ENCODE data around the gene NQO2.
"Not testable (repeated sequence)": the region's sequence is repeated elsewhere in the genome, so short reads cannot be mapped to it uniquely, and the experiment has no call there.

NQO2 gene

DNA sequence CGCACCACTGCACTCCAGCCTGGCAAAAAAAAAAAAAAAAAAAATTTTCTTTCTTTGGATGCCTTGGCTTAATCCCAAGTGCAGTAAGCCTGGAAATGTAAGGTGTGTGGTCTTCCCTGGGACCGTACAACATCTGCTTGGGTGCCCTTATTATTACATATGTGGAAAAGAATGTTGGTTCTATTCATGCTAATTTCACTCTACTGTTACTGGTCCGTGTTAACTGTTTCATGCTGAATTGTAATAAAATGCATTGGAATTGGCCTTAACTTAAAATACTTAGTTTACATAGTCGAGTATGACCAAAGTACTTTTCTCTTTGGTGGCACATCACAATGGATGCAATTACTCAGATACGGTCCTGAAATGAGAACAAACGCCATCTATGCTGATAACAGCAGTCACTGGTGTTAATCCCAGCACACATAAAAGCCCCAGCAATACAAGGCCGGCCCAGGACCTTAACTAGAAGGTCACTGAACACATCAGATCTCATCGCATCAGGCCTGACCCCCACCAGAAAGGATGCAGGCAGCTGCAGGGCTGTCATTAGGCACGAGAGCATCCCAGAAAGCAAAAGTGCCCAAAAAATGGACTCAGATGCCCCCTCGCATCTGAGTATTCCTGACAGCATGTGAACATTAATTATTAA, 29.5 kb upstream of the NQO2 start:
- DNase-seq (ENCODE audit: low spot score), result no peak

GRCh38 chr6:2970753-2971419, 28.8 kb upstream of the NQO2 start:
- no peak for DNase-seq (ENCODE audit: low spot score)

- DNase-seq (ENCODE audit: low spot score), result peak; percentile 86
These were observed 28.1 kb upstream of the NQO2 start, which contains the start of gene SERPINB6 for GRCh38 chr6:2971420-2972218. Gene SERPINB6, minus strand, starts transcription at chr6:2971567. Its CDS starts 12,235 bp downstream, at chr6:2959332.

DNA sequence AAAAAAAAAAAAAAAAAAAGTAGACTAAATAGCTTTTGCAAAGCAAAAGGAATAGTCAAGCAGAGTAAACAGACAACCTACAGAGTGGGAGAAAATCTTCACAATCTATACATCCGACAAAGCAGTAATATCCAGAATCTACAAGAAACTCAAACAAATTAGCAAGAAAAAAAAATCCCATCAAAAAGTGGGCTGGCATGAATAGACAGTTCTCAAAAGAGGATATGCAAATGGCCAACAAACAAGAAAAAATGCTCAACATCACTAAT, 27.5 kb upstream of the NQO2 start:
- not testable (repeated sequence) for DNase-seq (ENCODE audit: low spot score)

- DNase-seq (ENCODE audit: low spot score), result not testable (repeated sequence)
These were observed 27.0 kb upstream of the NQO2 start for GRCh38 chr6:2972685-2973084.

GRCh38 chr6:2973180-2973579, 26.5 kb upstream of the NQO2 start:
- DNase-seq (ENCODE audit: low spot score), result not testable (repeated sequence)

GRCh38 chr6:2973676-2974075, 26.0 kb upstream of the NQO2 start:
- DNase-seq (ENCODE audit: low spot score), result no peak

GRCh38 chr6:2976060-2976459, 23.6 kb upstream of the NQO2 start:
- no peak for DNase-seq (ENCODE audit: low spot score)

GRCh38 chr6:2976571-2977085, 23.1 kb upstream of the NQO2 start:
- no peak for DNase-seq (ENCODE audit: low spot score)

DNA sequence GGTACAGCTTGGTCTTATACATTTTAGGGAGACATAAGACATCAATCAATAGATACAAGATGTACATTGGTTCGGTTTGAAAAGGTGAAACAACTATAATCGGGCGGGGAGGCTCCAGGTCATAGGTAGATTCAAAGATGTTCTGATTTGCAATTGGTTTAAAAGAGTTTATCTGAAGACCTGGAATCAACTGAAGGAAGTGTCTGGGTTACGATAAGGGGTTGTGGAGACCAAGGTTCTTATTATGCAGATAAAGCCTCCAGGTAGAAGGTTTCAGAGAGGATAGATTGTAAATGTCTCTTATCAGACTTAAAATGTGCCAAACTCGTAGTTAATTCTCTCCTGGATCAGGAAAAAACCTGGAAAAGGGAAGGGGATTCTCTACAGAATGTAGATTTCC, 22.4 kb upstream of the NQO2 start:
- no peak for DNase-seq (ENCODE audit: low spot score)

GRCh38 chr6:2977799-2978590, 21.7 kb upstream of the NQO2 start:
- DNase-seq (ENCODE audit: low spot score), result no peak

DNA sequence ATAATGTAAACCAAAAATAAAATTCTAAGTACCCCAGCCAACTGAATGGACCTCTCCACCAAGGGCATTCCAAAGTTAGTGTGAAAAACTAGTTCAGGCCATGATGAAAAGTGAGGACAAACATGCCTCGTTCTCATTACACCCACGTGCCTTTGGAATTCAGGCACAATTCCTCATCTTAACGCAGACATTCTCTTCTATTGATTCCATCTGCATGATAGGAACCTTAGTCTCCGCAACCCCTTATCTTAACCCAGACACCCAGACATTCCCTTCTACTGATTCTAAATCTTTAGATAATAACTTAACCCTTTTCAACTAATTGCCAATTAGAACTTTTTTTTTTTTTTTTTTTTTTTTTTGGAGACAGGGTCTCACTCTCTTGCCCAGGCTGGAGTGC, 20.8 kb upstream of the NQO2 start:
- DNase-seq (ENCODE audit: low spot score), result no peak

DNA sequence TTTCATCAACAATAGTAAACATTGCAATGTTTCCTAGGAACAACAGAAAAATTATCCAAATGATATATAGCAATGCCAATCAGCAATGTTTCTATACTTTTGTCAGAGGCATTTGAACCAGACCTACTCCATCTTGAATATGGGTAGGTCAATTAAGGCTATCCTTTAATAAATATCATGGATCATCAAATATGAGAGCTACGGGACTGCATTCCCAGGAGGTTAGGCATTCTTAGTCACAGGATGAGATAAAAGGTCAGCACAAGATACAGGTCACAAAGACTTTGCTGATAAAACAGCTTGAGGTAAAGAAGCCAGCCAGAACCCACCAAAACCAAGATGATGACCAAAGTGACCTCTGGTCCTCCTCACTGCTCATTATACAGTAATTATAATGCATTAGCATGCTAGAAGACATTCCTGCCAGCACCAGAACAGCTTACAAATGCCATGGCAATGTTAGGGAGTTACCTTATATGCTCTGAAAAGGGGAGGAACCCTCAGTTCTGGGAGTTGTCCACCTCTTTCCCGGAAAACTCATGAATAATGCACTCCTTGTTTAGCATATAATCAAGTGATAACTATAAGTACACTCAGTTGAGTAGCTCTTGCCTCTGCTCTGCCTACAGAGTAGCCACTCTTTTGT, 19.8 kb upstream of the NQO2 start:
- DNase-seq (ENCODE audit: low spot score), result no peak

DNA sequence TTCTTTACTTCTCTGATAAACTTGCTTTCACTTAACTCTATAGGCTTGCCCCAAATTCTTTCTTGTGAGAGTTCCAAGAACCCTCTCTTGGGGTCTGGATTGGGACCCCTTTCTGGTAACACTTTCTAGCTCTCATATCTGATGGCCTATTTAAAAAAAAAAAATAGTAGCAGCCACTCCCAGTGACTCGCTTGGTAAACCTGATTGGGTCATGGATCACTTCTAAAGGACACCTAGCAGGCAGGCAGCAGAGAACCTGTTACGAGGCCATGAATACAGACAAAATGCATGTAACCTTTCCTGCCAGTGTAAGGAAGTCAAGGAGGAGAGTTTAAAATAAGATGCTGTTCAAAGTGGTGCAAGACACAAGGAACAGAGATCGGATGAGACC, 19.2 kb upstream of the NQO2 start:
- DNase-seq (ENCODE audit: low spot score), result no peak

DNA sequence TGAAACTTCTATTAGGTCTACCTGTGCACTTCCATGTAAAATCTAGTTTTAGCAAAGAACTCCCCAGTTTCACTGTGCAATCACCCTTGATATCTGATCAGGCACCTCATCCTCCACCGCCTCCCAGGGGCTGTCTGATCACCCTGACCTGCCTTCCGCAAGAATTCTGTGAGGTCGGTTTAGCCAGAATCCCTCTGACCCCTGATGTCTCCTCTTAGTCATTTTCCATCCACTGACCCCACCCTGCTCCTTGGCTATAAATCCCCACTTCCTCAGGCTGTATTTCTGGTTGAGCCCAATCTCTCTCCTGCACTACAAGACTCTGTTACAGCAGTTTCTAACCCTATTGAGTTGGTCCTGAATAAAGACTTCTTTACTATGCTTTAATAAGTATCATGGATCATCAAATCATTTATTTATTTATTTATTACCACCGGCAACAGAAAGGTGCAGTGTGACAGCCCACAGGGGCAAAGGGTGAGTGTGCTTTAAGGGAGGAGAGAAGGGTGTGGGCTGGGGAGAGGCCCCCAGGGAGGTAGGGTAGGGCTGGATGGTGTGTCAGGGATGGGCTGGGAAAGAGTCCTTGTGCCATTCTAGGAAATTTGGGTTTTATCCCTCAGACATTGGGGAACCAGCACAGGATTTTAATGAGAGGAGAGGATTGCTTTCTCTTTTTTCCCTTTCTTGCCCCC, 17.1 kb upstream of the NQO2 start:
- DNase-seq (ENCODE audit: low spot score), result no peak

DNA sequence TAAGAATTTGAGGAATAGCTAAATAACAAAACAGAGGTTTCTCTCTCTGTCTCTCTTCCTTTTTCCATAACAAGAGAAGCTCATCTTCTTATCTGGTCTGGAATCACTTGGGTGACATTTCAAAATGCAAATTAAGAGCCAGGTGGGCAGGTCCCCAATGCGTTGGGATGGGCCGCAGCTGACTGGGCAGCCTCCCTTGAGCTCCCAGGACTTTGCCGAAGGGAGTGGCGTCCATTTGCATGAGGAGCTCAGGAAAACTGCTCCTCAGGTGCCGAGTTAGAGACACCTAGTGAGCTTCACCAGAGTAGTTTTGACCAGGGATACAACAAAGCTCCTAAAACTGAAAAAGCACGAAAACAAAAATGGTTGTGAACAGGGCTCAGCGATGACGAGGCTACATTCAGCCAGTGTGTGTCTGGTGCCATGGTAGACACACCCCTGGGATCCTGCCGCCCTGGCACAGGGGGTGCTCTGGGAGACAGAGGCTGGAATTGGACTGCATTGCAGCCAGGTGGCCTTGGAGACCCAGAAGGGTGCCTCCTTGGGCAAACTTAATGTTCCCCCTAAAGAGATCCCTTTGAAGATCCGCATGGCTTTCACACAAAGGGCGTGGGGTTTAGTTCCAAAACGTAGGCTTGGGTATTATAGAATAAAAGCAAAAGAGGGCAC, 14.8 kb upstream of the NQO2 start:
- no peak for DNase-seq (ENCODE audit: low spot score)

- DNase-seq (ENCODE audit: low spot score), result no peak
These were observed 12.9 kb upstream of the NQO2 start for GRCh38 chr6:2986722-2987221.

DNA sequence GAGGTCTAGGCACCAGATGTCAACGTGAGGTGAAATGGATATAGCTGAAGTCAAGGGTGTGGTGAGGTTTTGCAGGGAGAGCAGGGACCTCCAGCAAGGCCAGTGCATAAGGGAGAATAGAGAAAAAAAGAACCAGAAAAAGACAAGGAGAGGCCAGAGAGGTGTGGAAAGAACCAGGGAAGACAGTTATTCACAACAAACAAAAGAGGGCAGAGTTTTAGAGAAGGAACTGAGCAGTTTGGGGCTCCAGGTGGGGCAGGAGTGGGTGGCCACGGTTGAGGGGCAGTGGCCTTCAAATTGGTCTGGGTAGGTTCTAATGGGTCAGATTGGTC, 11.6 kb upstream of the NQO2 start:
- no peak for DNase-seq (ENCODE audit: low spot score)

DNA sequence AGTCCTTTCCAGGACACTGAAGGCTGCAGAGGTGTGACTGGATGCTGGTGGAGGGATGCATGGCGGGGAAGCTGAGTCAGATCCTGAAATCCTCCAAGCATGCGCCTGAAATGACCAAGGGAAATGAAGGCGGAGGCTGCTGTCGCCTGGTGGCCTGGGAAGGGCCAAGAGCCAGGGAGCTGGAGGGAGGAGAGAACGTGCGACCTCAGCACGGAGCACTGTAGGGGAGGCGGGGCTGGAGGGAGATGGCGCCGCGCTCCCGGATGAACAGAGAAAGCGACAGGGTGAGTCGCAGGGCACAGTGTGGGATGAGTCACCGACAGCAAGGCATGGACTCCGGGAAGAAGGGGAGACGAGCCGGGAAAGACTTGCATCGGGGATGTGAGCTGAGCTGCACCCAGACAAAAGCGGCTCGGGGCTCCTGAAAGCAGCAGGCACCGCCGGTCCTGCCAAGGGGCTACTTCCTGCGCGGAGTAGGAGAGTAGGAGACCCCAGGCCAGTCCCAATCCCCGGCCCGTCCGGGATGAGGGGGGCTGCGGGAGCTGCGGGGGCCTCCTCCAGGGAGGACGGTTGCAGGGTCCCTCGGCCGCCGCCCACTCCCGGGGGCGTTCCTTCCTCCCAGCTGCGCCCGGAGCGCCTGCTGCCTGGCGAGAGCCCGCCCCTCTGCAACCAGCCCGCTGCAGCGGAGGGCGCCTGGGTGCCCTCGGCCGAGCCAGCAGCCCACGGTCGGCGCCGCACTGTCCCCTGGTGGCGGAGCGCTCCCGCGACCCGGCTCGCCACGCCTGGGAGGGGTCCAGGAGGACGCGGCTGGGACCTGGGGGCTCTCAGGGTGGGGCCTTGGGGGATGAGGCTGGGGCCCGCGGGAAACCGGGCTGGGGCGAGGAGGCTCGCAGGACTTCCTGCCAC, 11.0 kb upstream of the NQO2 start:
- peak; percentile 91 for DNase-seq (ENCODE audit: low spot score)
